Peyer's patch (tissue), 4 donors: ENCODE data around the gene CCR7.

Source experiments
- POLR2A ChIP-seq, 2 donors: fragments of 450-650 bp; IDR thresholded peaks; one replicate each; pipeline ENCODE4 v1.5.1; 2017; ENCODE audit warnings: antibody characterized with exemption in 2 of 2, mild to moderate bottlenecking in 2 of 2, moderate library complexity in 2 of 2
- TF ChIP-seq, protein P1 (sequence below), 6 experiments: fragments of 450-650 bp in 4 of 6; fragments of 200-600 bp in 2 of 6; sonication (generic) in 1 of 6; IDR thresholded peaks; one replicate each; pipeline ENCODE4 v1.5.1; 2017 to 2019; ENCODE audit warnings: antibody characterized with exemption in 6 of 6, mild to moderate bottlenecking in 3 of 6, moderate library complexity in 1 of 6

DNA sequence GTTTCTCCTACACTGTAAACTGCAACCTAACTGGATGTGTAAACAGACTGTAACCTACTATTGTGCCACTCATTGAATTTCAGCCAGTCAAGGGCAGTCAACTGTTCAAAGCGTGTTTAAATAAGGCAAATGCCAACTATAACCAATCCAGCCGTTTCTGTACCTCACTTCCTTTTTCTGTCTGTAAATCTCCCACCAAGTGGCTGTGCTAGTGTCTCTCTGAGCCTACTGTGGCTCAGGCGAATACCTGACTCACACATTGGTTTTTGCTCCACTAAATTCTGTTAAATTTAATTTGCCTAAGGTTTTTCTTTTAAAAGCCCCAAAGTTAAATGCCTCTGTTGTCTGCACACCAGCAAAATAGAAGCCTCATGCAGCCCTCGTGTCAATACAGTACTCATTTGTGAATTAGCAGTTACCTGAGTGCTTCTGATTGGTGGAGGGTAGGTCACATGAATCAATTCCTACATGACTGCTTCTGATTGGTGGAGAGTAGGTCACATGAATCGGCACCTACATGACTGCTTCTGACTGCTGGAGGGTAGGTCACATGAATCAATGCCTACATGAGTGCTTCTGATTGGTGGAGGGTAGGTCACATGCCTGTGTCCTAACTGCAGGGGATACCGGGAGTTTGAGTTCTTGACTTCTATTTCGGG is 31.1 kb upstream of the CCR7 start:
- TF ChIP-seq POLR2A (IDR thresholded peaks at IDR 0.05), result no peak
- TF ChIP-seq, protein P1, sequence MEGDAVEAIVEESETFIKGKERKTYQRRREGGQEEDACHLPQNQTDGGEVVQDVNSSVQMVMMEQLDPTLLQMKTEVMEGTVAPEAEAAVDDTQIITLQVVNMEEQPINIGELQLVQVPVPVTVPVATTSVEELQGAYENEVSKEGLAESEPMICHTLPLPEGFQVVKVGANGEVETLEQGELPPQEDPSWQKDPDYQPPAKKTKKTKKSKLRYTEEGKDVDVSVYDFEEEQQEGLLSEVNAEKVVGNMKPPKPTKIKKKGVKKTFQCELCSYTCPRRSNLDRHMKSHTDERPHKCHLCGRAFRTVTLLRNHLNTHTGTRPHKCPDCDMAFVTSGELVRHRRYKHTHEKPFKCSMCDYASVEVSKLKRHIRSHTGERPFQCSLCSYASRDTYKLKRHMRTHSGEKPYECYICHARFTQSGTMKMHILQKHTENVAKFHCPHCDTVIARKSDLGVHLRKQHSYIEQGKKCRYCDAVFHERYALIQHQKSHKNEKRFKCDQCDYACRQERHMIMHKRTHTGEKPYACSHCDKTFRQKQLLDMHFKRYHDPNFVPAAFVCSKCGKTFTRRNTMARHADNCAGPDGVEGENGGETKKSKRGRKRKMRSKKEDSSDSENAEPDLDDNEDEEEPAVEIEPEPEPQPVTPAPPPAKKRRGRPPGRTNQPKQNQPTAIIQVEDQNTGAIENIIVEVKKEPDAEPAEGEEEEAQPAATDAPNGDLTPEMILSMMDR (IDR thresholded peaks at IDR 0.05), result no peak
